AG09309 (cell line): ENCODE data around the gene PRRT1B.

Source experiments
- DNase-seq: peaks from one replicate; pipeline ENCODE4 v3.0.0-alpha.2; 2010; ENCODE audit warnings: low read depth
- H3K4me3 ChIP-seq: 2 replicates; pipeline ENCODE4 v1.5.1; 2011; ENCODE audit warnings: mild to moderate bottlenecking, low read depth, low read length, moderate library complexity; ENCODE audit not compliant: control insufficient read depth
- CTCF ChIP-seq: IDR thresholded peaks from 2 replicates; pipeline ENCODE4 v1.5.1; 2011; ENCODE audit warnings: mild to moderate bottlenecking, low read depth, low read length, inconsistent platforms; ENCODE audit not compliant: insufficient read depth, control insufficient read depth; ENCODE audit errors: missing control alignments

Gene PRRT1B

GRCh38 chr9:131577005-131578000 lies 32.0 kb downstream of the PRRT1B start:
- no peak overlapping the region for H3K4me3 ChIP-seq
- DNase-seq: no peak
- no peak for TF ChIP-seq CTCF

- no peak overlapping the region for H3K4me3 ChIP-seq
These were observed 32.7 kb downstream of the PRRT1B start for GRCh38 chr9:131578021-131578420.

GRCh38 chr9:131578731-131579504 lies 33.6 kb downstream of the PRRT1B start:
- DNase-seq: no peak
- no peak for TF ChIP-seq CTCF
- H3K4me3 ChIP-seq: no peak overlapping the region

More at GRCh38 chr9:131578021-131578420, 32.7 kb downstream of the PRRT1B start:
- DNase-seq: no peak
- no peak for TF ChIP-seq CTCF

- no peak for TF ChIP-seq CTCF
- no peak overlapping the region for H3K4me3 ChIP-seq
- no peak for DNase-seq
These were observed 34.5 kb downstream of the PRRT1B start for GRCh38 chr9:131579789-131580211.

GRCh38 chr9:131580358-131580757 lies 35.0 kb downstream of the PRRT1B start:
- no peak for DNase-seq
- no peak overlapping the region for H3K4me3 ChIP-seq
- TF ChIP-seq CTCF: no peak

- TF ChIP-seq CTCF: no peak
- DNase-seq: no peak
- no peak overlapping the region for H3K4me3 ChIP-seq
These were observed 36.7 kb downstream of the PRRT1B start for GRCh38 chr9:131582056-131582455.
